GM06990 (cell line): Measurements from ENCODE around the gene ALDH2.
A peak's percentile ranks its signal among the peaks of the same experiment; 100 is the strongest.

Source experiments
- DNase-seq: peaks from one replicate; pipeline ENCODE4 v3.0.0-alpha.2; 2011; ENCODE audit not compliant: insufficient read length; ENCODE audit errors: extremely low read depth
- H3K27me3 ChIP-seq: replicated peaks from 2 replicates; pipeline ENCODE4 v1.6.0; 2011; ENCODE audit warnings: low read length; ENCODE audit not compliant: control insufficient read depth, insufficient read depth
- H3K36me3 ChIP-seq: 2 replicates; pipeline ENCODE4 v1.5.1; 2011; ENCODE audit warnings: low read length; ENCODE audit not compliant: control insufficient read depth, insufficient read depth
- H3K4me3 ChIP-seq: replicated peaks from 2 replicates; pipeline ENCODE4 v1.5.1; 2011; ENCODE audit warnings: low read depth, mild to moderate bottlenecking, control low read depth, low read length
- CTCF ChIP-seq: IDR thresholded peaks from 2 replicates; pipeline ENCODE4 v1.5.1; 2011; ENCODE audit warnings: low read length, control low read depth, mild to moderate bottlenecking, inconsistent platforms; ENCODE audit not compliant: insufficient read depth, poor library complexity, severe bottlenecking

ALDH2 gene

GRCh38 chr12:111756196-111756595, 10.5 kb upstream of the ALDH2 start:
- no peak for TF ChIP-seq CTCF
- Histone ChIP-seq H3K27me3 (no peaks in the 10 kb centered on the region), H3K4me3 (no peak overlapping the region), H3K36me3 (peaks cover 8% of the 10 kb centered on the region)
- DNase-seq, result no peak

GRCh38 chr12:111756681-111757080, 10.1 kb upstream of the ALDH2 start:
- H3K36me3 ChIP-seq, result peaks cover 8% of the 10 kb centered on the region
- no peaks in the 10 kb centered on the region for H3K27me3 ChIP-seq
- DNase-seq, result no peak
- H3K4me3 ChIP-seq, result no peak overlapping the region
- TF ChIP-seq CTCF, result no peak

DNA sequence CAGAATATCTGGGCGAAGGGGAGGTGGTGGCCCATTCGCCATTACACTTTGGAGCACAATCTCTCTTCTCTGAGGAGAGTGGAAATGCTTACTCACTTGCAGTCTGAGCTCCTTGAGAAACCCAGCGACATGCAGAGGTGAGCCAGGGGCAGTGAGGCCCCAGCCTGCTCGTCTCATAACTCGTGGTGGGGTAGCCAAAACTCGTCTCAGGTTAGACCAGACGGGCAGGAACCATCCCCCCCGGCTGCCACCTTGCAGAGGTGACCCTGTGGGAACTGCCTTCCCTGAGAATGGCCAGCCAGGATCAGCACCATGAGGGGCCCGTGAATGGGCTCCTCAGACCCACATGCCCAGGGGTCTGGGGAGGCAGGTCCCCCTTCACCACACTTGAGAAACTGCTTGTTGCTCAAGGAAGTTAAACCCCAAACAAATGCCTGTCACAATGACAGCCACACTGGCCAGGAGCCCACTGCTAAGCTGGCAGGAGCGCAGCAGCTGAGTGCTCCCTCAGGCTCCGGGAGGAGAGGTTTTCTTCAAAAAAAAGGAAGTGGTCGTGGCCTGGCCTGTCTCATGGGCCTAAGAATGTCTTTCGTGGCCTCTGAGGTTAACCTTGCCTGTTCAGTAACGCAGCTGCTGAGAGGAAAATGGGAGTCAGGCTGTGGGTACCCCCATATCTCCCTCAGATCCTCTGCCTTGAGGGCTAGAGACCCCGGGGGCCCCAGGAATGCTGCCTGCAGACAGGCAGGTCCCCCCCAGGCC, 9.2 kb upstream of the ALDH2 start:
- DNase-seq, result peak; percentile 52
- Histone ChIP-seq H3K4me3 (no peak overlapping the region), H3K27me3 (no peaks in the 10 kb centered on the region), H3K36me3 (peaks cover 8% of the 10 kb centered on the region)
- TF ChIP-seq CTCF, result no peak

- no peak for TF ChIP-seq CTCF
- DNase-seq, result no peak
- Histone ChIP-seq H3K4me3 (no peak overlapping the region), H3K27me3 (no peaks in the 10 kb centered on the region), H3K36me3 (peaks cover 8% of the 10 kb centered on the region)
Measured at GRCh38 chr12:111758120-111758561, 8.6 kb upstream of the ALDH2 start.

- DNase-seq, result no peak
- no peak for TF ChIP-seq CTCF
- Histone ChIP-seq H3K4me3 (no peak overlapping the region), H3K36me3 (peaks cover 5% of the 10 kb centered on the region), H3K27me3 (no peaks in the 10 kb centered on the region)
Measured at GRCh38 chr12:111759271-111759670, 7.5 kb upstream of the ALDH2 start.
